Activated CD4-positive, alpha-beta T cell treated with anti-CD3 and anti-CD28 coated beads for 24 hours (primary cell): ENCODE data around the gene DNAI2.

Experiments
- DNase-seq, 2 donors: peaks; one replicate each; pipeline ENCODE4 v3.0.0-alpha.2; 2020; ENCODE audit warnings: low read depth in 2 of 2

Gene DNAI2

DNA sequence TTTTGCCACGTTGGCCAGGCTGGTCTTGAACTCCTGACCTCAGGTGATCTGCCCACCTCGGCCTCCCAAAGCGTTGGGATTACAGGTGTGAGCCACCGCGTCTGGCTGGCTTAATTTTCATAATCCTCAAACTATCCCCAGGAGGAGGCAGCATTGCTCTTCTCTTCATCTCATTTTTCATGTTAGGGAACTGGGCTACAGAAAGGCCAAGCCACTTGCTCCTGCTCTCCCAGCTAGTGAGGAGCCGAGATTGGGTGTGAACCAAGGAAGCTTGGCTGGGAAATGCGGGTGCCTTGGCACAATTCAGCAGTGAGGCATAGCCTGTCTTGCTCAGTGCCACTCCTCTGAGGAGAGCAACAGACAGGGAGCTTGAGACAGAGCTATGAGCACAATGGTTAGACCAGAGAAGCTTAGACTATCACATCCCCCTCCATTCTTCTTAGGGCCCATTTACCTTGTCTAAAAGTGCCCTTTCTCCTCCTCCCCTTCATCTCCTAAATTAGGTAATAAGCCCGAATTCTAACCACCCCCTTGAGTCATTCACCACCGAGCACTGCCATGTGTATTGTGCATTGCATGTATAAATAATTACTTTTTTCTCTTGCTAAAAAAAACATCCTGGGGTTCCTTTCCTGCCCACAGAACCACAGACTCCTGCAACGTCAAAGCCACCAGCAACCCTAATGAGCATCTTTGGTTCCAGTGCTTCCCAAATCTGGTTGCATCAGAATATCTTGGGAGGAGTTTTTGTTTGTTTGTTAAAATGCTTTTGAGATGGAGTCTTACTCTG is 32.0 kb downstream of the DNAI2 start:
- DNase-seq: no peak

- no peak for DNase-seq
Measured at GRCh38 chr17:74307984-74308773, 34.1 kb downstream of the DNAI2 start.

DNA sequence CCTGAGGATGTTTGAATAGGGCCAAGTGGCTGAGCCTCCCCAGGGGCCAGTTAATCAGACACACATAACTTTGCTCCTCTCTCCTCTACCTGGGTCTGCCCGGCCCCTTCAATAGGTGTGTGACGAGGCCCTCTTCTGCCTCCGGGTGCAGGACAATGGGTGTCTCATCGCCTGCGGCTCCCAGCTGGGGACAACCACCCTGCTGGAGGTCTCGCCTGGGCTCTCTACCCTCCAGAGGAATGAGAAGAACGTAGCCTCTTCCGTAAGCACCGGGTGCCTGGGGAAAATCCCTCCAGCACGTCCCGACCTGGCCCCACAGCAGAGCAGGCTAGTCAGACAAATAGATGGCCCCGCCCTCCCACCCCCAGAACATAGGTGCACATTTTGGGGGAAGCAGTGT is 35.9 kb downstream of the DNAI2 start:
- DNase-seq: no peak

GRCh38 chr17:74314877-74315276 is 40.8 kb downstream of the DNAI2 start:
- no peak for DNase-seq

DNA sequence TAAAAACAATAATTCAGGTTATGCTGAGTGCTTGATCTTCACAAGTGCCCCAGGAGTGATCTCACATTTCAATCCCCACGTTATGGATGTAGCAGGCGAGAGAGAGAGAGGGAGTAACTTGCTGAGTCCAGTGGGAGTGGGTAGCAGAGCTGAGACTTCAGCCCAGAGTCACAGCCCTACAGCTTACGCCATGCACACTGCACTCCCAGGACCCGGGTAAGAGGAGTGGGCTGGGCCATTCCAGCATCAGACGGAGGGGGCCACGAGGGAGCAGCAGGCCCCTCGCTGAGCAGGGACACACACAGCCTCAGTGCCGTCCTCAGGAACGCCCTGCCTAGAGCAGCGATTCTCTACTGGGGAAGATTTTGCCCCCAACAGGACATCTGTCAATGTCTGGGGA is 42.2 kb downstream of the DNAI2 start:
- no peak for DNase-seq

DNA sequence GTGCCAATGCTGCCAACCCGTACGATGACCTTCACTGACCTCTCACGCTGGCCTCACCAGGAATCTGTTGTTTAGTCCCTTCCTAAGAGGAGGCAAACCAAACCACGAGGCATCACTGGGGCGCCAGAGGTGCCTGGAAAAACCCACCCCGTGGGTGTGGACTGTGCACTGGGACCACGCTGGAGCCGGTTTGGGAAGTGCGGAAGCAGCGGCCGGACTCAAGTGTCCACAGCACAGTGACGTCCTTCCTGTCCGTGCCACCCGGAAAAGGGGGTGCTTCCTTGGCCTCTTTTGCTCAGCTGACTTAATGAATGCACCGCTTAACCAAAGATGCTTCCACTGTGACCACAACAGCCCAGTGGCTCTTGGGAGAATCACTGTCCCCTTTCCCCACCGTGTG is 43.0 kb downstream of the DNAI2 start:
- no peak for DNase-seq

- DNase-seq: no peak
Measured at GRCh38 chr17:74318391-74318790, 44.4 kb downstream of the DNAI2 start.

- DNase-seq: no peak
Measured at GRCh38 chr17:74324521-74324920, 50.5 kb downstream of the DNAI2 start.

DNA sequence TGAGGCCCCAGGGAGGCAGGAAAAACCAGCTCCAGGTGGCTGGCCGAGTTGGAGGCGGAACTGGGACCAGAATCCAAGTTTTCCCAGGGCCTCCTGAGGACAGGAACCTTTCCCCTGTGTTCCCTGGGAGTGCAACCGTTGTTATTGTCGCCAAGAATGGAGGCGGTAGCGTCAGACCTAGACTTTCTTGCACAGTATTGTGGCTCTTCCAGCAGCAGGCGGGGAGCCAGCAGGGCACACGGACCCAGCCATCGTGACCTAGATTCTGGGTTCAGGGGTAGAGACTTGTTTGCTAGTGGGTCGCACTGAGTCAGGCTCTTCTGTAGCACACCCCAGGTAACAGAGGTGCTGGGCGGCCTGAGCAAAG is 51.3 kb downstream of the DNAI2 start:
- DNase-seq: no peak

DNA sequence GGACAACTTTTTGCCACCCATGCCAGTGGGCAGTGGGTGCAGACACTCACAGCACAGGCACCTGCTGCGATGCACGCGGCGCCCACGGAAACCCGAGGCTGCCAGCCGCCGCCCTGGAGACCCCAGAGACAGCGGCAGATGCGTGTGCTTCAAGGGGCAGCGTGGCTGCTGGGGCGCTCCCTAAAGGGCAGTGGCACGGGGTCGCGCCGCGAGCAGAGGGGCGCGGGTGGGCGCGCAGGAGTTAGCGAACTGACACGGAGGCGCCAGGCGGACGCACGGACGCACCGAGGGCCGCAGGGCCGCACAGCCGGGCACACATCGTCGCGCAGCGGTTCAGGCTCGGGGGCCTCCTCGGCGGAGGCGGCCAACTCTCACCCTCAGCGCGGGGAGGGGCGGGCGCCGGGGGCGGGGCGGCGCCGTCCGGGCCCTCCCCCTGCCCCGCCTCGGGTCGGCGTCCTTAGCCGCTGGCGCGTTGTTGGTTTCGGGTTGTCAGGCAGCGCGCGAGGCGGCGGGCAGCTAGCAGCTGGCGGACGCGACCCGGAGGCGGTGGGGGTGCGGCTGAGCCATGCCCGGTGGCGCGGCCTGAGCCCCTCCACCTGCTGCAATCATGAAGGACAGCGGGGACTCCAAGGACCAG is 51.8 kb downstream of the DNAI2 start, which contains the start of gene KIF19:
TSS of gene KIF19 (plus strand) at position 484 of the 637 bp plus-strand sequence. CDS start at position 608, 124 bp downstream.
- DNase-seq: peak; percentile 18 to 38

DNA sequence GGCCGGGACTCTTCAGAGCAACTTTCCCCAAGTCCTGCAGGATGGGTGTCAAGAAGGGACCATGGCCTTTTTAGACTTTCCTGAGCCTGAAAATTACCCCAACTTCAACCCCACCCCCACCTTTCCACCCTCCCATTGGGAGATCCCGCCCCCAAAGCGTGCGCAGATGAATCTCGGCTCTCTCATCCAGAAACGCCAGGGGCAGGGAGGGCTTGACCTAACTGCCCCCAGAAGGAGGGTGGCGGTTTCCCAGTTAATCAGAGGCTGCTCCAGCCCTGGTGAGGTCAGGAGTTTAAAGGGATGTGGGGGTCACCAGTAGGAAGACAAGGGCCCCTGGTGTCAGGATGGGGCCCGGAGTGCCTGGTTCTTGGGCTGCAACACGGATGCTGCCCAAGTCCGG is 52.5 kb downstream of the DNAI2 start:
- DNase-seq: no peak

DNA sequence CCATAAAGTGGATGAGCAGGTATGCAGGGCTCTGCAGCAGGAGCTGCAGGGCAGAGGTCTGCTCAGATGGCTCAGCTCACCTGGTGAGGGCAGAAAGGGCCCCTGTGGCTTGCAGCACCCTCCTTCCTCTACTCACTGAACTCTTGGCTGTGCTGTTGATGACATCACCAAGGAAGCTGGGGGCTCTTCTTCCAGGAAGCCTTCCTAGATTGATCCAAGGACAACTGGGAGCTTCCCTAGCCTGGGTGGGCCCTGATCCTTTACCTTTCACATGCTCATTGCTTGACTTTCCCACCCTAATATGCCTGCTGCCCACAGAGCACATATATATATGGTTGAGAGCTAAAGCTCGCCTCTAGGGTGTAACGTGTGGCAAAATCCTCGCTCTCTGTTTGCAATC is 54.5 kb downstream of the DNAI2 start:
- DNase-seq: no peak

- DNase-seq: no peak
Measured at GRCh38 chr17:74329378-74329777, 55.3 kb downstream of the DNAI2 start.

DNA sequence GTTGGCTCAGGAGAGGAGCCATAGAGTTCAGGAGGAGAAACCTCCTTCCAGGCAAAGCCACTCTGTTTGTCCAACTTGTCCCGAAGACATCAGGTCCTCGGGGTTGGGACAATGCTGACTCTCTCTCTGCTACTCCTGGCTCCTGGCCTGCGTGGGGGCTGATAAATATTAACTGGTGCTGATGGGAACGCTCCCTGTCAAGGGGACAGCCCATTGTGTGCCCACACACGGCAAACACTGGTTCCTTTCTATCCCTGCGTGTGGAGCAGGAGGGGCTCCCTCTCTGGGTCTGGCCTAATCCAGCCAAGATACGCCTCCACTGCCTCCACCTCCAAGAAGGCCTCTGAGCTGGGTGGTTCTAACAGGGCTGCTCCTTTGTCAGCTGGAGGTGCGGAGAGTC is 56.4 kb downstream of the DNAI2 start:
- DNase-seq: no peak

DNA sequence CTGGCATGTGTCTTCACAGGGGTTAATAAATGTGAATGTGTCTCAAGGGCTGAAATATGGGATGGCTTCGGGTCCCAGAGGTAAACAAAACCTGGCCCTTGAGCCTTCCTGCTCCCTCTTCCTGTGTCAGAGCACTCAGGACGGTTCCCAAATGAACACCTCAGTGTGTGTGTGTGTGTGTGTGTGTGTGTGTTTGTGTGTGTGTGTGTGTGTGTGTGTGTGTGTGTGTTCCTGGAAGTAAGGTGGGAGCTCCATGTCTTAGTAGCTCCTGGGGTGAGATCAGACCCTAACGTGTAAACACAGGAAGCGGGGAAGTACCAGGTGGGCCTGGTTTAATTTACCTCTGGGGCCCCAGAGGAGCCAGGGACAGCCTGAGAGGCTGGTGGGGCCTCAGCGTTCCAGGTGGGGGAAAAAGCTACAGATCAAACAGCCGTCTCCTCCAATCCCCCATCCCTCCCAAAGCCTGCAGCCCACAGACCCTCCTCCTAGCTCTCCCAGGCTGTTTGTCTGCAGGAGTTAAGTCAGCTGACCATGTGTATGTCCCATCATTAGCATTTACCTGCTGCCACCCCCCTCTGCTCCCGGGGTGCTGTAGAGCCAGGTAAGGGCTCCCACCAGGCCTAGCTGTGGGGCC is 58.1 kb downstream of the DNAI2 start:
- DNase-seq: no peak

- no peak for DNase-seq
Measured at GRCh38 chr17:74332763-74333283, 58.8 kb downstream of the DNAI2 start.

DNA sequence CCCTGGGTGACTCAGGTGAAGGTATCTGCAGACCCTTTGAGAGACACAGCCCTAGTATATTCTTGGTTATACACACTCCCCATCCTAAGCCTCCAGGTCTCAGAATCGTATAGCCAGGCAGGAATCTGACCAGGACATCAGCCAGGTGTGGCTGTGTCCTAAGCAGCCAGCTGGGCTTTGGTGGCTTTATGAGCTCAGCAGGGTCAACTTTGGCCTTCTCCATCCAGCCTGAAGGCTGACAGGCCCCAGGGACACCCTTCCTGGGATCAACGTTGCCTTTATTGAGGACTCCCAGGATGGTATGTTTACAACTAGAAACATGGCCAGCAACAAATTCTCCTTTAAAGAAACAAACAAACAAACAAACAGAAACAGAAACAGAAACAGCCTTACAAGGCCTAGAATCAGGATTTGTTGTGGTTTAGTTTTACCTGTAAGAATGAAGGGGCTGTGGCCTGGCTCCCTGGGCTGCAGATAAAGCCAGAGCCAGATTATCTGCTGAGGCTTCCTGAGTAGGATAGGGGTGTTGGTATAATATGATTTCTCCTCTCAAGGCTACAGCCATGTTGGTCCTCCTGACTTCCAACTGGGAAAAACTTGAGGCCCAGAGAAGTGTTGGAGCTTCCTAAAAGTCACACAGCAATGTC is 60.5 kb downstream of the DNAI2 start:
- DNase-seq: no peak

GRCh38 chr17:74335529-74336062 is 61.6 kb downstream of the DNAI2 start:
- DNase-seq: no peak

DNA sequence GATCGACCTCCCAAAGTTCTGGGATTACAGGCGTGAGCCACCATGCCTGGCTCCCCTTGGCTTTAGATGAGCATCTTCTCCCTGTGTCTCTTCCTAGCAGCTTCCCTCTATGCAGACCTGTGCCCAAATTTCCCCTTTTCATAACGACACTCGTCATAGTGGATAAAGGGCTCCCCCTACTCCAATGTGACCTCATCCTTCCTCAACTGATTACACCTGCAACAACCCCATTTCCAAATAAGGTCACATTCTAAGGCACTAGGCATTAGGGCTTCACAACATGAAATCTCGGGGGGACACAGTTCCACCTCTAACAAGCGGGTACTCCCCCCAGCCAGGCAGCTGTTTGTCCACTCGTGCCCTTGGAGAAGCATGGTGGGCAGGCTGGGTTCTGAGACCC is 62.3 kb downstream of the DNAI2 start:
- DNase-seq: no peak

- no peak for DNase-seq
Measured at GRCh38 chr17:74337834-74338500, 63.9 kb downstream of the DNAI2 start.
